Measurements from ENCODE around the gene RNF103.
"Not testable (repeated sequence)": the region's sequence is repeated elsewhere in the genome, so short reads cannot be mapped to it uniquely, and the experiment has no call there.

The RNF103 gene

GRCh38 chr2:86625096-86625495 is 1.4 kb upstream of the RNF103 start:
- no peak for DNase-seq (ENCODE audit: low read depth)

DNA sequence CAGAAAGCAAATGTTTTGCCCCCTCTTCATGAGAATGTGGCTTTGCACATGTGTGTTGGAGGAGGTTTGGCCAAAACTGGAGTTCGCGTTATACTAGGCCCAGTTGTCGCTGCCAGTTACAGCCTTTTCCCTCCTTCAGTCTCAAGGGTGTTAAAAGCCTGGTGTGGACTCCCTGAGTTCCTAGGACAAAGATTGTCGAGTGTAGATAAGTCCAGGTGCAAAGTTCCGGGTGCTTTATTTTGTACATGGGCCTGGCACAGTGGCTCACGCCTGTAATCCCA is 542 bp upstream of the RNF103 start:
- peak; percentile 5 for DNase-seq (ENCODE audit: low read depth)

GRCh38 chr2:86623043-86623493 is 597 bp downstream of the RNF103 start:
- no peak for DNase-seq (ENCODE audit: low read depth)

GRCh38 chr2:86622519-86623042 is 1.1 kb downstream of the RNF103 start:
- DNase-seq (ENCODE audit: low read depth): peak; percentile 15

DNA sequence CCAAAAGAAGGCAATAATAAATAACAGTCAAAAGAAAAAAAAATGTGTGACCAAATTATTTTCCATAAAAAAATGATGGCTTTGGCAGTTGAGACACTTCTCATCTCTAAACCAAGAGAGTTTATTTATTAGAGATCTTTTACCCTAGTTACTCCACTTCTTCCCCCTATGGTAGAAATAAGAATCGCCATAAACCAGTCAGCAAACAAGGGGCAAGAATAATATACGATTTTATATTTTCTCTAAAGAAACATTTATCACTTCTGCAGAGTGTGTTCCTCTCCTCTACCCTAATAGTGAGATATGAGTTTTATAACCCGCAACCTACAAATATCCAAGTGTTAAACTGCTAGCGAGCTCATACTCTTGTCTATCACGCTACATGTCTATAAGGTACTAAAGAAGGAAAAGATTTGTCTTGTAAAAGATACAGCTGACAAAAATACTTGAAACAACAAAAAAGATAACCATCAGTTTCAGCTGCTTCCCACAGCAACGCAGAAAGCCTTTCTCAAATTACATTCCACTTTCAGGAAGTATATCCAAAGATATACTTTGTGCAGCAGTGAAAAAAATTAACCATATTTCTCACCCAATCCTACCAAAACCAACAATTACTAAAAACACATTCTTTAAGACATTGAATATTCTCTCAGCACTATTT is 2.3 kb downstream of the RNF103 start:
- peak; percentile 24 for DNase-seq (ENCODE audit: low read depth)

- DNase-seq (ENCODE audit: low read depth): no peak
Observed at GRCh38 chr2:86617738-86618137, 5.9 kb downstream of the RNF103 start.

GRCh38 chr2:86617153-86617552 is 6.5 kb downstream of the RNF103 start:
- no peak for DNase-seq (ENCODE audit: low read depth)

- DNase-seq (ENCODE audit: low read depth): no peak
Observed at GRCh38 chr2:86616502-86616901, 7.2 kb downstream of the RNF103 start.

- no peak for DNase-seq (ENCODE audit: low read depth)
Observed at GRCh38 chr2:86615596-86615995, 8.1 kb downstream of the RNF103 start.

GRCh38 chr2:86613515-86613914 is 10.2 kb downstream of the RNF103 start:
- DNase-seq (ENCODE audit: low read depth): no peak

DNA sequence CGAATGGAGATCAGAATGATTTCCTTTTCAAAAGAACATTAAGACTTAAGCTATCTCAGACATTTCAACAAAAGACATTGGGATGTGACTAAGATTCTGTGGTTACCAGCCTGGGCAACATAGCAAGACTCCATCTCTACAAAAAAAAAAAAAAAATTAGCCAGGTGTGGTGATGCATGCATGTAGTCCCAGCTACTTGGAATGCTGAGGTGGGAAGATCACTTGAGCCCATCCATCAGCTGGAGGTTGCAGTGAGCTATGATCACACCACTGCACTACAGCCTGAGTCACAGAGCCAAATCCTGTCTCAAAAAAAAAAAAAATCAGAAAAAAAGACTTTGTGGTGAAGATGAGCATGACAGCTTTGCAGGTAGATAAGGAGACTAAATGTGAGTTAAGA is 12.8 kb downstream of the RNF103 start:
- no peak for DNase-seq (ENCODE audit: low read depth)

- no peak for DNase-seq (ENCODE audit: low read depth)
Observed at GRCh38 chr2:86608832-86609410, 14.7 kb downstream of the RNF103 start.

GRCh38 chr2:86603905-86604304 is 19.8 kb downstream of the RNF103 start:
- peak; percentile 6 for DNase-seq (ENCODE audit: low read depth)

GRCh38 chr2:86598966-86599365 is 24.7 kb downstream of the RNF103 start:
- DNase-seq (ENCODE audit: low read depth): no peak

DNA sequence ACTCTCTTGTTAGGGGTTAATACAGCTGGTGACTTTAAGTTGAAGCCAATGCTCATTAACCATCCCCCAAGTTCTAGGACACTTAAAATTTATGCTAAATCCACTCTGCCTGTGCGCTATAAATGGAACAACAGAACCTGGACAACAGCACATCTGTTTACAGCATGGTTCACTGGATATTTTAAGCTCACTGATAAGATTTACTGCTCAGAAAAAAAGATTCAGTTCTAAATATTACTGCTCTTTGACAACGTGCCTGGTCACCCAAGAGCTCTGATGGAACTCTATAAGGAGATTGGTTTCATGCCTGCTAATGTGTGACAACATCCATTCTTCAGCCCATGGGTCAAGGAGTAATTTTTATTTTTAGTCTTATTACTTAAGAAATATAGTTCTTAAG is 27.5 kb downstream of the RNF103 start:
- no peak for DNase-seq (ENCODE audit: low read depth)

- DNase-seq (ENCODE audit: low read depth): no peak
Observed at GRCh38 chr2:86593266-86593665, 30.4 kb downstream of the RNF103 start.

GRCh38 chr2:86592547-86593230 is 31.0 kb downstream of the RNF103 start:
- DNase-seq (ENCODE audit: low read depth): peak; percentile 51

GRCh38 chr2:86589701-86590100 is 34.0 kb downstream of the RNF103 start:
- DNase-seq (ENCODE audit: low read depth): not testable (repeated sequence)

GRCh38 chr2:86584151-86584913 is 39.3 kb downstream of the RNF103 start:
- peak; percentile 83 for DNase-seq (ENCODE audit: low read depth)

DNA sequence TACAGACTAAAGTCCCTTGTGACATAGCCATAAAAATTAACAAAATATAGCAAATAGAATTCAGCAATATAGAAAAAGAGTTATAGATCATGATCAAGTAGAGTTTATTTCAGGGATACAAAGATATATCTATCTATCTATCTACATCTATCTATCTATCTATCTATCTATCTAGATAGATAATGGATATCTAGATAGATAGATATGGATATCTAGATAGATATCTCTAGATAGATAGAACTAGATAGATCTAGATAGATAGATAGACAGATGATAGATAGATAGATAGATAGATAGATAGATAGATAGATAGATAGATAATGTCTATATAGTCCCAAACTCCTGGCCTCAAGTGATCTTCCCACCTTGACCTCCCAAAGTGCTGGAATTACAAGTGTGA is 43.1 kb downstream of the RNF103 start:
- DNase-seq (ENCODE audit: low read depth): no peak

- no peak for DNase-seq (ENCODE audit: low read depth)
Observed at GRCh38 chr2:86577817-86578456, 45.7 kb downstream of the RNF103 start.

GRCh38 chr2:86570059-86570458 is 53.6 kb downstream of the RNF103 start:
- DNase-seq (ENCODE audit: low read depth): peak; percentile 21

All from amniotic epithelial cell (primary cell).